COR-L47 (cell line): ENCODE results near the gene ACTR8.
A peak's percentile ranks its signal among the peaks of the same experiment; 100 is the strongest.

ENCODE experiments used
- DNase-seq: peaks from one replicate; lab custom pipeline; 2025; lab: John Stamatoyannopoulos, UW

ACTR8 gene

GRCh38 chr3:53865732-53866499, 16.0 kb downstream of the ACTR8 start:
- DNase-seq, result no peak

GRCh38 chr3:53863145-53863544, 18.8 kb downstream of the ACTR8 start:
- DNase-seq, result no peak

GRCh38 chr3:53862241-53862640, 19.7 kb downstream of the ACTR8 start:
- DNase-seq, result no peak

GRCh38 chr3:53860196-53860595, 21.8 kb downstream of the ACTR8 start:
- no peak for DNase-seq

GRCh38 chr3:53859178-53859577, 22.8 kb downstream of the ACTR8 start:
- DNase-seq, result no peak

- DNase-seq, result no peak
Measured at GRCh38 chr3:53858096-53858741, 23.7 kb downstream of the ACTR8 start.

- no peak for DNase-seq
Measured at GRCh38 chr3:53856964-53857363, 25.0 kb downstream of the ACTR8 start.

- DNase-seq, result no peak
Measured at GRCh38 chr3:53850895-53851294, 31.1 kb downstream of the ACTR8 start.

GRCh38 chr3:53849916-53850315, 32.0 kb downstream of the ACTR8 start:
- no peak for DNase-seq

- DNase-seq, result no peak
Measured at GRCh38 chr3:53846851-53847155, 35.1 kb downstream of the ACTR8 start.

GRCh38 chr3:53846134-53846850, 35.7 kb downstream of the ACTR8 start, which contains the start of the genes CHDH and IL17RB:
Gene CHDH, minus strand, starts transcription at chr3:53846419. Its CDS starts 22,411 bp downstream, at chr3:53824008.
Gene IL17RB, plus strand, starts transcription at chr3:53846568. Its CDS starts 21 bp downstream, at chr3:53846589.
- DNase-seq, result peak; percentile 34

GRCh38 chr3:53845881-53846133, 36.1 kb downstream of the ACTR8 start:
- no peak for DNase-seq

- DNase-seq, result peak; percentile 2
Measured at GRCh38 chr3:53845103-53845880, 36.7 kb downstream of the ACTR8 start.

- no peak for DNase-seq
Measured at GRCh38 chr3:53844262-53845102, 37.5 kb downstream of the ACTR8 start.

GRCh38 chr3:53843195-53844177, 38.5 kb downstream of the ACTR8 start:
- no peak for DNase-seq

- DNase-seq, result peak; percentile 22
Measured at GRCh38 chr3:53842436-53843194, 39.3 kb downstream of the ACTR8 start.

GRCh38 chr3:53841296-53841695, 40.7 kb downstream of the ACTR8 start:
- DNase-seq, result no peak

- no peak for DNase-seq
Measured at GRCh38 chr3:53837331-53837730, 44.6 kb downstream of the ACTR8 start.

GRCh38 chr3:53836084-53836872, 45.7 kb downstream of the ACTR8 start:
- DNase-seq, result no peak
